ENCODE results near the gene STEAP1B. TPM values are rescaled to one million over a fixed set of nuclear protein-coding genes. Genes with fewer than 3 reads are reported as not detected.
"Not testable (repeated sequence)": the region's sequence is repeated elsewhere in the genome, so short reads cannot be mapped to it uniquely, and the experiment has no call there.

The STEAP1B gene
- total RNA-seq, 1 experiment from 2014 or later: 3.2 TPM

DNA sequence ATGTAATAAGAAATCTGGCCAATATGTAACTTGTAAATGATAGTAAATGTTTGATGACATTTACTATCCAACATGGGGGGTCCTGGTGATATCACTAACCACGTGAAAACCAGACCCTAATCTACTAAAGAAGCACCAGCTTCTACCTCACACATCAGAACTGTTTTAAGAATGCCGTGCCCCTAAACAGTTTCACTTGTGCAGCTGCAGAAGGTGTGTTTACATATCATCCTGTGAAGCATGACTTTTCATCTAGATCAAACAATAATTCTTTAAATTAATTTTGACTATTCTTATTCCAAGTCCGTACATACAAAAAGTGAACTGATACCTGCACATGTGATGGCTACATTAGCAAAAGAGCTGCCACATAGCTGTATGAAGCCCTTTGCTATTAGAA lies 61.0 kb downstream of the STEAP1B start:
- no CpG with 5 or more reads among the region's 3 CpGs for WGBS (ENCODE audit: extremely low coverage, insufficient read length, low lambda C conversion rate)
- no peak overlapping the region for H3K27ac ChIP-seq (ENCODE audit: insufficient read length, low read depth, low read length)
- no peaks in the 10 kb centered on the region for H3K9me3 Mint-ChIP-seq
- no peak overlapping the region for H2AFZ ChIP-seq (ENCODE audit: low read length)
- no peak overlapping the region for H3K23ac ChIP-seq (ENCODE audit: insufficient read length, low read depth, low read length)
- H3K4ac ChIP-seq (ENCODE audit: low read depth, low read length): no peak overlapping the region
- H2BK120ac ChIP-seq (ENCODE audit: low read depth, low read length, poor library complexity, severe bottlenecking): no peak overlapping the region
- no peak overlapping the region for H2BK15ac ChIP-seq (ENCODE audit: low read depth, low read length)
- H3K9me3 ChIP-seq (ENCODE audit: control insufficient read depth, low read depth, low read length): no peaks in the 10 kb centered on the region
- H3K14ac ChIP-seq (ENCODE audit: insufficient read depth, low read length): no peak overlapping the region
- TF ChIP-seq, protein P1, sequence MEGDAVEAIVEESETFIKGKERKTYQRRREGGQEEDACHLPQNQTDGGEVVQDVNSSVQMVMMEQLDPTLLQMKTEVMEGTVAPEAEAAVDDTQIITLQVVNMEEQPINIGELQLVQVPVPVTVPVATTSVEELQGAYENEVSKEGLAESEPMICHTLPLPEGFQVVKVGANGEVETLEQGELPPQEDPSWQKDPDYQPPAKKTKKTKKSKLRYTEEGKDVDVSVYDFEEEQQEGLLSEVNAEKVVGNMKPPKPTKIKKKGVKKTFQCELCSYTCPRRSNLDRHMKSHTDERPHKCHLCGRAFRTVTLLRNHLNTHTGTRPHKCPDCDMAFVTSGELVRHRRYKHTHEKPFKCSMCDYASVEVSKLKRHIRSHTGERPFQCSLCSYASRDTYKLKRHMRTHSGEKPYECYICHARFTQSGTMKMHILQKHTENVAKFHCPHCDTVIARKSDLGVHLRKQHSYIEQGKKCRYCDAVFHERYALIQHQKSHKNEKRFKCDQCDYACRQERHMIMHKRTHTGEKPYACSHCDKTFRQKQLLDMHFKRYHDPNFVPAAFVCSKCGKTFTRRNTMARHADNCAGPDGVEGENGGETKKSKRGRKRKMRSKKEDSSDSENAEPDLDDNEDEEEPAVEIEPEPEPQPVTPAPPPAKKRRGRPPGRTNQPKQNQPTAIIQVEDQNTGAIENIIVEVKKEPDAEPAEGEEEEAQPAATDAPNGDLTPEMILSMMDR (conservative IDR thresholded peaks at IDR 0.05): no peak
- no peaks in the 10 kb centered on the region for H3K79me2 ChIP-seq (ENCODE audit: insufficient read depth, low read length)
- H3K27me3 ChIP-seq (ENCODE audit: insufficient read depth, low read length): no peaks in the 10 kb centered on the region
- no peak overlapping the region for H3K27ac Mint-ChIP-seq
- no peak overlapping the region for H2BK5ac ChIP-seq (ENCODE audit: insufficient read length, low read length)
- peaks cover 28 to 32% of the 10 kb centered on the region in 2 experiments for H3K4me1 Mint-ChIP-seq
- H3T11ph ChIP-seq (ENCODE audit: low read length): no peak overlapping the region
- no peak overlapping the region for H4K5ac ChIP-seq (ENCODE audit: insufficient read length, low read depth, low read length)
- H3K79me1 ChIP-seq (ENCODE audit: insufficient read depth, low read depth, low read length, poor library complexity, severe bottlenecking): no peaks in the 10 kb centered on the region
- H3K23me2 ChIP-seq (ENCODE audit: insufficient read length, low read depth, low read length, poor library complexity, severe bottlenecking): no peaks in the 10 kb centered on the region
- H3K56ac ChIP-seq (ENCODE audit: insufficient read length, low read depth, low read length): no peak overlapping the region
- no peak overlapping the region for H4K8ac ChIP-seq (replicated peaks; ENCODE audit: insufficient read length, low read depth, low read length)
- H3K4me3 Mint-ChIP-seq: no peak overlapping the region
- no peak overlapping the region for H2AK5ac ChIP-seq (ENCODE audit: insufficient read length, low read length)
- H3K4me1 ChIP-seq (ENCODE audit: insufficient read depth, low read length): peaks cover 10% of the 10 kb centered on the region
- no peak overlapping the region for H3K18ac ChIP-seq (ENCODE audit: insufficient read length, low read depth, low read length)
- H3K9ac ChIP-seq (ENCODE audit: extremely low read depth, insufficient read length, low read length): no peak overlapping the region
- H4K91ac ChIP-seq (ENCODE audit: insufficient read length, low read depth, low read length): no peak overlapping the region
- no peaks in the 10 kb centered on the region for H4K20me1 ChIP-seq (ENCODE audit: control insufficient read depth, insufficient read depth, insufficient read length)
- no peaks in the 10 kb centered on the region; the same call in 1 of the 2 replicates for H3K27me3 Mint-ChIP-seq (ENCODE audit: low read depth)
- DNase-seq: no peak
- no peak overlapping the region for H2BK12ac ChIP-seq (ENCODE audit: insufficient read length, low read depth, low read length)
- H2BK20ac ChIP-seq (ENCODE audit: low read depth, low read length, poor library complexity, severe bottlenecking): no peak overlapping the region
- H3K36me3 Mint-ChIP-seq (ENCODE audit: insufficient read depth in 1 of 3, low read depth in 3 of 3): peaks cover 0 to 2% (median 0%) of the 10 kb centered on the region in 3 experiments; a peak in 4 of 7 replicates
- H3K4me2 ChIP-seq (ENCODE audit: insufficient read depth, insufficient read length, low read length): no peak overlapping the region

DNA sequence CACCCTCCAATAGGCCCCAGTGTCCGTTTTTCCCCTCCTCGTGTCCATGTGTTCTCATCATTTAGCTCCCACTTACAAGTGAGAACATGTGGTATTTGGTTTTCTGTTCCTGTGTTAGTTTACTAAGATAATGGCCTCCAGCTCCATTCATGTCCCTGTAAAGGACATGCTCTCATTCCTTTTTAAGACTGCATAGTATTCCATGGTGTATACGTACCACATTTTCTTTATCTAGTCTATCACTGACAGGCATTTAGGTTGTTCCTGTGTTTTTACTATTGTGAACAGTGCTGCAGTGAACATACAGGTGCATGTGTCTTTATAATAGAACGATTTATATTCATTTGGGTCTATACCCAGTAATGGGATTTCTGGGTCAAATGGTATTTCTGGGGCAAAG lies 63.4 kb downstream of the STEAP1B start:
- H2AK5ac ChIP-seq (ENCODE audit: insufficient read length, low read length); DNase-seq; H3K27me3 Mint-ChIP-seq (ENCODE audit: low read depth); H4K5ac ChIP-seq (ENCODE audit: insufficient read length, low read depth, low read length); H2BK15ac ChIP-seq (ENCODE audit: low read depth, low read length); H3K23me2 ChIP-seq (ENCODE audit: insufficient read length, low read depth, low read length, poor library complexity, severe bottlenecking); H3K9me3 Mint-ChIP-seq; H3K9ac ChIP-seq (ENCODE audit: extremely low read depth, insufficient read length, low read length); H3K23ac ChIP-seq (ENCODE audit: insufficient read length, low read depth, low read length); H2BK5ac ChIP-seq (ENCODE audit: insufficient read length, low read length); H3T11ph ChIP-seq (ENCODE audit: low read length); H2BK20ac ChIP-seq (ENCODE audit: low read depth, low read length, poor library complexity, severe bottlenecking); H3K4ac ChIP-seq (ENCODE audit: low read depth, low read length); H4K20me1 ChIP-seq (ENCODE audit: control insufficient read depth, insufficient read depth, insufficient read length); H3K9me3 ChIP-seq (ENCODE audit: control insufficient read depth, low read depth, low read length); H2BK120ac ChIP-seq (ENCODE audit: low read depth, low read length, poor library complexity, severe bottlenecking); H3K27me3 ChIP-seq (ENCODE audit: insufficient read depth, low read length); H2AFZ ChIP-seq (ENCODE audit: low read length); H3K56ac ChIP-seq (ENCODE audit: insufficient read length, low read depth, low read length); H3K27ac ChIP-seq (ENCODE audit: insufficient read length, low read depth, low read length); H4K91ac ChIP-seq (ENCODE audit: insufficient read length, low read depth, low read length); H3K27ac Mint-ChIP-seq; H4K8ac ChIP-seq (replicated peaks; ENCODE audit: insufficient read length, low read depth, low read length); H3K4me3 Mint-ChIP-seq; H3K18ac ChIP-seq (ENCODE audit: insufficient read length, low read depth, low read length); H3K79me2 ChIP-seq (ENCODE audit: insufficient read depth, low read length); H3K4me2 ChIP-seq (ENCODE audit: insufficient read depth, insufficient read length, low read length); H3K14ac ChIP-seq (ENCODE audit: insufficient read depth, low read length); H3K36me3 Mint-ChIP-seq (ENCODE audit: insufficient read depth in 1 of 3, low read depth in 3 of 3); H3K79me1 ChIP-seq (ENCODE audit: insufficient read depth, low read depth, low read length, poor library complexity, severe bottlenecking); H2BK12ac ChIP-seq (ENCODE audit: insufficient read length, low read depth, low read length): not testable (repeated sequence)
- no CpG with 5 or more reads among the region's 4 CpGs for WGBS (ENCODE audit: extremely low coverage, insufficient read length, low lambda C conversion rate)
- H3K4me1 Mint-ChIP-seq: peaks cover 32 to 35% of the 10 kb centered on the region in 2 experiments
- peaks cover 14% of the 10 kb centered on the region for H3K4me1 ChIP-seq (ENCODE audit: insufficient read depth, low read length)
